AG04449 (cell line): ENCODE results near the gene GPC5.

Experiments
- CTCF ChIA-PET: fragments of 350-600 bp; formaldehyde crosslinking; extraction: SDS; loops from one replicate; lab custom pipeline; 2021; ENCODE audit warnings: antibody characterized with exemption; lab: Yijun Ruan, JAX
- POLR2A ChIA-PET: fragments of 400-600, 350-600 bp; formaldehyde crosslinking; extraction: SDS; loops from one replicate; lab custom pipeline; 2020; ENCODE audit warnings: antibody characterized with exemption, inconsistent platforms; lab: Yijun Ruan, JAX
- DNase-seq: peaks from one replicate; pipeline ENCODE4 v3.0.0-alpha.2; 2010; ENCODE audit warnings: low read depth, low spot score
- H3K4me3 ChIP-seq: 2 replicates; pipeline ENCODE4 v1.5.1; 2011; ENCODE audit warnings: low read depth, mild to moderate bottlenecking, control low read depth, low read length
- TF ChIP-seq, protein P1 (sequence below): IDR thresholded peaks from one replicate; pipeline ENCODE4 v1.5.1; 2011; ENCODE audit warnings: mild to moderate bottlenecking, moderate library complexity, low read length, control low read depth, inconsistent platforms; ENCODE audit not compliant: insufficient read depth; ENCODE audit errors: missing control alignments

GPC5 gene

DNA sequence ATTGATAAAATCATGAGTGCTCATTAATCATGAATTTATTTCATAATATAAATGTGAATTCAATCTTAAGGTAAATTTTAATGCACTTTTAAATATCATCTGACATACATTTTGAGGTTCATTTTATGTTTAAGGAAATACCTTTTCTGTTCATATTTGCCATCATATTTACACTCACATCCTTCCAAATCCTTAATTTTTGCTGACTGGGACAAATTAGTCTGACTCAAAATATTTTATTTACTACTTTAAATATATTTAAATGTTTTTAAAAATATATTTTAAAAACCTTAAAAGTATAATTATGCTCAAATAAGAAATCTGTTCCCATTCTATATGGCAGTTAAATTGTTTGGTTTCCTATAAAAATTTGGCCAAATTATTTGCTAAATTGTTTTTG is 438.1 kb downstream of the GPC5 start:
- POLR2A ChIA-PET = no interaction called here
- CTCF ChIA-PET = no interaction called here
- DNase-seq = no peak
- TF ChIP-seq, protein P1, sequence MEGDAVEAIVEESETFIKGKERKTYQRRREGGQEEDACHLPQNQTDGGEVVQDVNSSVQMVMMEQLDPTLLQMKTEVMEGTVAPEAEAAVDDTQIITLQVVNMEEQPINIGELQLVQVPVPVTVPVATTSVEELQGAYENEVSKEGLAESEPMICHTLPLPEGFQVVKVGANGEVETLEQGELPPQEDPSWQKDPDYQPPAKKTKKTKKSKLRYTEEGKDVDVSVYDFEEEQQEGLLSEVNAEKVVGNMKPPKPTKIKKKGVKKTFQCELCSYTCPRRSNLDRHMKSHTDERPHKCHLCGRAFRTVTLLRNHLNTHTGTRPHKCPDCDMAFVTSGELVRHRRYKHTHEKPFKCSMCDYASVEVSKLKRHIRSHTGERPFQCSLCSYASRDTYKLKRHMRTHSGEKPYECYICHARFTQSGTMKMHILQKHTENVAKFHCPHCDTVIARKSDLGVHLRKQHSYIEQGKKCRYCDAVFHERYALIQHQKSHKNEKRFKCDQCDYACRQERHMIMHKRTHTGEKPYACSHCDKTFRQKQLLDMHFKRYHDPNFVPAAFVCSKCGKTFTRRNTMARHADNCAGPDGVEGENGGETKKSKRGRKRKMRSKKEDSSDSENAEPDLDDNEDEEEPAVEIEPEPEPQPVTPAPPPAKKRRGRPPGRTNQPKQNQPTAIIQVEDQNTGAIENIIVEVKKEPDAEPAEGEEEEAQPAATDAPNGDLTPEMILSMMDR = no peak
- no peak overlapping the region for H3K4me3 ChIP-seq

DNA sequence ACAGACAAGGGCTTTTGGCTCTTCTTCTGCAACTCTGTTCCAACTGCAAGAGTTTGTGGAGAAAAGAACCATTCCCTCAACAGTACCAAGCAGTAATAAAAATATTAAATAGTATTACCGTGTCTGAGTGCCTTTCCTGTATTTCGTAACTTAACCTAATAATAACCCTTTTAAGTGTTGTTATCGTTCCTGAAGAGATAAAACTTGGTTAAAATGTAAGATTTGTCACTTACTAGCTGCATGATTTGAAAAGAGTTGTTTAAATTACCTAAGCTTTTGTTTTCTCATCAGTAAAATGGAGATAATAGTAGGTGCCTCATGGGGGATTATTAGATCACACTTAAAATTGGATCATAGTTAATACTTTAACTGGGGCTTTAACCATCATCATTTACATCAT is 447.2 kb downstream of the GPC5 start:
- CTCF ChIA-PET = no interaction called here

DNA sequence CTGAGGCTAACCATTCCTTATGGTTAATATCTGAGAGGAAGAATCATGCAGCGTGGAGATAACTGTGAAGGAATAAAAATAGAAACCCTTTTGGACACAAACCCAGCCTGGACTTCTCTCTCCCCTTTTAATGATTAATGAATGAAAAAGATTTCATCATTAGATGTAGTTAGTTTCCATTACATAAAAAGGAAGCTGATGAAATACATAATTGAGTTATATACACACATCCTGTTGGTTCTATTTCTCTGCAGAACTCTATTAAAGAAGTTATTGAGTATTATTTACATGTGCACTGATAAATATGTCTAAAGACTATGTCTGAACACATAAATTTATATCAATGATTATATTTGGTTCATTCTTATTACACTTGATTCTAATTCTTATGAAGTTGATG is 465.3 kb downstream of the GPC5 start:
- TF ChIP-seq, protein P1 = no peak
- POLR2A ChIA-PET = no interaction called here
- no peak for DNase-seq
- no peak overlapping the region for H3K4me3 ChIP-seq
- CTCF ChIA-PET = no interaction called here

More for the DNA sequence above, 447.2 kb downstream of the GPC5 start:
- DNase-seq = no peak
- POLR2A ChIA-PET = no interaction called here
- no peak overlapping the region for H3K4me3 ChIP-seq
- TF ChIP-seq, protein P1 = no peak

DNA sequence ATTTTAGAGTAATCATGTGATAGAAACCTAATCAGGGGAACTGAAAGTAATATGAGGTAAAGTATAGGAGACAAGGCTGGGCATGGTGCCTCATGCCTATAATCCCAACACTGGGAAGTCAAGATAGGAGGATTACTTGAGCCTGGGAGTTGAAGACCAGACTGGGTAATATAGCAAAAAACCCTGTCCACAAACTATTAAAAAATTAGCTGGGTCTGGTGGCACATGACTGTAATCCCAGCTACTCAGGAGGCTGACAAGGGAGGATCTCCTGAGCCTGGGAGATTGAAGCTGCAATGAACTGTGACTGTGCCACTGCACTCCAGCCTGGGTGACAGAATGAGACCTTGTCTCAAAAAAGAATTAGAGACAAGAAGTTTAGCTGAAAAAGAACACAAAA is 469.9 kb downstream of the GPC5 start:
- no peak overlapping the region for H3K4me3 ChIP-seq
- ChIA-PET POLR2A (no interaction called here), CTCF (no interaction called here)
- TF ChIP-seq, protein P1 = no peak
- no peak for DNase-seq

DNA sequence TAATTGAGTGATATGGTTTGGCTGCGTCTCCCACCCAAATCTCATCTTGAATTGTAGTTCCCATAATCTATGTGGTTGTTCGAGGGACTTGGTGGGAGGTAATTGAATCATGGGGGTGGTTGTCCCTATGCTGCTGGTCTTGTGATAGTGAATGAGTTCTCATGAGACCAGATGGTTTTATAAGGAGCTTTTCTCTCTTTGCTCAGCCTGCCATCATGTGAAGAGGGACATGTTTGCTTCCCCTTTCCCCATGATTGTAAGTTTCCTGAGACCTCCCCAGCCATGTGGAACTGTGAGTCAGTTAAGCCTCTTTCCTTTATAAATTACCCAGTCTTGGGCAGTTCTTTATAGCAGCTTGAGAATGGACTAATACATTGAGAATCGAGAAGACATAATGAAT is 480.1 kb downstream of the GPC5 start:
- ChIA-PET POLR2A (no interaction called here), CTCF (no interaction called here)
- no peak for DNase-seq
- no peak overlapping the region for H3K4me3 ChIP-seq
- TF ChIP-seq, protein P1 = no peak

DNA sequence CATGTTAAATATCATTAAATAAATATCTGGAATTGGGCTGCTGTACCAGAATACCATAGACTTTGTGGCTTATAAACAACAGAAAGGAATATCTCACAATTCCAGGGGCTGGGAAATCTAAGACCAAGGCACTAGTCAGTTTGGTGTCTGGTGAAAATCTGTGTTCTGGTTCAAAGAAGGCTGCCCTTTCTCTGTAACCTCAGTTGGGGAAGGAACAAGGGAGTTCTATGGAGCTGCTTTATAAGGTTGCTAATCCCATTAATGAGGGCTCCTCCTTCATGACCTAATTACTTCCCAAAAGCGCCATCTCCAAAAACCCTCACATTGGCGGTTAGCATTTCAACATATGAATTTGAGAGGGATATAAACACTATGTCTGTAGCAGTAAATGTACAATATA is 480.9 kb downstream of the GPC5 start:
- POLR2A ChIA-PET = no interaction called here

More for the DNA sequence above, 480.9 kb downstream of the GPC5 start:
- no peak overlapping the region for H3K4me3 ChIP-seq
- TF ChIP-seq, protein P1 = no peak
- CTCF ChIA-PET = no interaction called here
- no peak for DNase-seq
